ENCODE data around the gene CARD18. TPM values are rescaled to one million over a fixed set of nuclear protein-coding genes. Genes with fewer than 3 reads are reported as not detected.

Gene CARD18
- total and polyA plus RNA-seq, 7 experiments from 2014 or later: not detected

GRCh38 chr11:105142167-105142566 lies 2.6 kb upstream of the CARD18 start:
- ChIA-PET POLR2A (no interaction called here), CTCF (no interaction called here)
- intact Hi-C loops (cut with micrococcal nuclease): no loop called here
- DNase-seq: no peak
- Mint-ChIP-seq H3K4me3 (no peak overlapping the region), H3K4me1 (no peaks in the 10 kb centered on the region), H3K27me3 (peaks cover 0 to 9% (median 8%) of the 10 kb centered on the region in 5 donors), H3K9me3 (no peaks in the 10 kb centered on the region), H3K27ac (no peak overlapping the region), H3K36me3 (no peaks in the 10 kb centered on the region)
- H3K27me3 ChIP-seq (ENCODE audit: control insufficient read depth in 2 of 2, insufficient read depth in 2 of 2, low read length in 2 of 2): no peaks in the 10 kb centered on the region
- no peak overlapping the region for H3K27ac ChIP-seq (ENCODE audit: low read depth, low read length)
- H3K9me3 ChIP-seq (ENCODE audit: control insufficient read depth in 2 of 3, low read length in 3 of 3): no peaks in the 10 kb centered on the region
- no peaks in the 10 kb centered on the region for H3K4me1 ChIP-seq (ENCODE audit: control insufficient read depth in 2 of 2, insufficient read depth in 2 of 2, low read length in 2 of 2)
- no peak overlapping the region for H3K4me3 ChIP-seq (ENCODE audit: low read length)
- H3K36me3 ChIP-seq (ENCODE audit: control insufficient read depth in 2 of 3, insufficient read depth in 3 of 3, low read length in 3 of 3): no peaks in the 10 kb centered on the region
- ATAC-seq: no peak

GRCh38 chr11:105137286-105137685 lies 2.3 kb downstream of the CARD18 start:
- ChIA-PET POLR2A (no interaction called here), CTCF (no interaction called here)
- no peak overlapping the region for H3K4me3 ChIP-seq (ENCODE audit: low read length)
- Mint-ChIP-seq H3K9me3 (peaks cover 0 to 5% (median 2%) of the 10 kb centered on the region in 11 donors), H3K4me1 (no peaks in the 10 kb centered on the region), H3K27me3 (peaks cover 0 to 10% (median 4%) of the 10 kb centered on the region in 5 donors), H3K4me3 (no peak overlapping the region), H3K27ac (no peak overlapping the region), H3K36me3 (peaks cover 0 to 4% (median 0%) of the 10 kb centered on the region in 5 donors)
- H3K36me3 ChIP-seq (ENCODE audit: control insufficient read depth in 2 of 3, insufficient read depth in 3 of 3, low read length in 3 of 3): no peaks in the 10 kb centered on the region
- no peak for DNase-seq
- no peaks in the 10 kb centered on the region for H3K9me3 ChIP-seq (ENCODE audit: control insufficient read depth in 2 of 3, low read length in 3 of 3)
- H3K27me3 ChIP-seq (ENCODE audit: control insufficient read depth in 2 of 2, insufficient read depth in 2 of 2, low read length in 2 of 2): no peaks in the 10 kb centered on the region
- no peak for ATAC-seq
- intact Hi-C loops (cut with micrococcal nuclease): no loop called here
- H3K27ac ChIP-seq (ENCODE audit: low read depth, low read length): no peak overlapping the region
- no peaks in the 10 kb centered on the region for H3K4me1 ChIP-seq (ENCODE audit: control insufficient read depth in 2 of 2, insufficient read depth in 2 of 2, low read length in 2 of 2)

GRCh38 chr11:105135883-105136282 lies 3.7 kb downstream of the CARD18 start:
- no peak for ATAC-seq
- H3K36me3 ChIP-seq (ENCODE audit: control insufficient read depth in 2 of 3, insufficient read depth in 3 of 3, low read length in 3 of 3): no peaks in the 10 kb centered on the region
- H3K9me3 Mint-ChIP-seq: peaks cover 0 to 10% (median 3%) of the 10 kb centered on the region in 11 donors
- H3K36me3 Mint-ChIP-seq: peaks cover 0 to 4% (median 4%) of the 10 kb centered on the region in 5 donors
- H3K27ac Mint-ChIP-seq: no peak overlapping the region
- H3K27me3 ChIP-seq (ENCODE audit: control insufficient read depth in 2 of 2, insufficient read depth in 2 of 2, low read length in 2 of 2): no peaks in the 10 kb centered on the region
- no peak for DNase-seq
- intact Hi-C loops (cut with micrococcal nuclease): no loop called here
- no peak overlapping the region for H3K4me3 Mint-ChIP-seq
- peaks cover 0 to 10% (median 4%) of the 10 kb centered on the region in 5 donors for H3K27me3 Mint-ChIP-seq
- H3K9me3 ChIP-seq (ENCODE audit: control insufficient read depth in 2 of 3, low read length in 3 of 3): no peaks in the 10 kb centered on the region
- H3K4me1 ChIP-seq (ENCODE audit: control insufficient read depth in 2 of 2, insufficient read depth in 2 of 2, low read length in 2 of 2): no peaks in the 10 kb centered on the region
- CTCF ChIA-PET: no interaction called here
- no peak overlapping the region for H3K4me3 ChIP-seq (ENCODE audit: low read length)
- no peaks in the 10 kb centered on the region for H3K4me1 Mint-ChIP-seq
- H3K27ac ChIP-seq (ENCODE audit: low read depth, low read length): no peak overlapping the region
- POLR2A ChIA-PET: no interaction called here

GRCh38 chr11:105132716-105133511 lies 6.7 kb downstream of the CARD18 start:
- intact Hi-C loops (cut with micrococcal nuclease): no loop called here
- Mint-ChIP-seq H3K27me3 (peaks cover 0 to 10% (median 4%) of the 10 kb centered on the region in 5 donors), H3K4me1 (no peaks in the 10 kb centered on the region), H3K27ac (no peak overlapping the region), H3K4me3 (no peak overlapping the region), H3K9me3 (peaks cover 0 to 10% (median 3%) of the 10 kb centered on the region in 11 donors), H3K36me3 (peaks cover 0 to 5% (median 4%) of the 10 kb centered on the region in 5 donors)
- ChIA-PET CTCF (no interaction called here), POLR2A (no interaction called here)
- Histone ChIP-seq H3K4me1 (ENCODE audit: control insufficient read depth in 2 of 2, insufficient read depth in 2 of 2, low read length in 2 of 2) (no peaks in the 10 kb centered on the region), H3K4me3 (ENCODE audit: low read length) (no peak overlapping the region), H3K27me3 (ENCODE audit: control insufficient read depth in 2 of 2, insufficient read depth in 2 of 2, low read length in 2 of 2) (no peaks in the 10 kb centered on the region), H3K27ac (ENCODE audit: low read depth, low read length) (no peak overlapping the region), H3K36me3 (ENCODE audit: control insufficient read depth in 2 of 3, insufficient read depth in 3 of 3, low read length in 3 of 3) (no peaks in the 10 kb centered on the region), H3K9me3 (ENCODE audit: control insufficient read depth in 2 of 3, low read length in 3 of 3) (no peaks in the 10 kb centered on the region)
- no peak for ATAC-seq
- DNase-seq: no peak

- H3K9me3 Mint-ChIP-seq: peaks cover 0 to 7% (median 3%) of the 10 kb centered on the region in 11 donors
- intact Hi-C loops (cut with micrococcal nuclease): no loop called here
- H3K27ac Mint-ChIP-seq: no peak overlapping the region
- ATAC-seq: no peak
- DNase-seq: no peak
- H3K4me1 Mint-ChIP-seq: no peaks in the 10 kb centered on the region
- no peak overlapping the region for H3K4me3 Mint-ChIP-seq
- no peak overlapping the region for H3K4me3 ChIP-seq (ENCODE audit: low read length)
- no peak overlapping the region for H3K27ac ChIP-seq (ENCODE audit: low read depth, low read length)
- peaks cover 0 to 5% (median 0%) of the 10 kb centered on the region in 5 donors for H3K27me3 Mint-ChIP-seq
- H3K9me3 ChIP-seq (ENCODE audit: control insufficient read depth in 2 of 3, low read length in 3 of 3): no peaks in the 10 kb centered on the region
- H3K36me3 ChIP-seq (ENCODE audit: control insufficient read depth in 2 of 3, insufficient read depth in 3 of 3, low read length in 3 of 3): no peaks in the 10 kb centered on the region
- POLR2A ChIA-PET: no interaction called here
- CTCF ChIA-PET: no interaction called here
- no peaks in the 10 kb centered on the region for H3K4me1 ChIP-seq (ENCODE audit: control insufficient read depth in 2 of 2, insufficient read depth in 2 of 2, low read length in 2 of 2)
- no peaks in the 10 kb centered on the region for H3K27me3 ChIP-seq (ENCODE audit: control insufficient read depth in 2 of 2, insufficient read depth in 2 of 2, low read length in 2 of 2)
- H3K36me3 Mint-ChIP-seq: peaks cover 0 to 5% (median 0%) of the 10 kb centered on the region in 5 donors
Measured at GRCh38 chr11:105130189-105130813, 9.3 kb downstream of the CARD18 start.

GRCh38 chr11:105124756-105125155 lies 14.8 kb downstream of the CARD18 start:
- intact Hi-C loops (cut with micrococcal nuclease): loop anchor here in 1 of 2 donors (5.0 kb wide), 1 partner anchor 177 kb away; no protein-coding TSS in a partner anchor
- CTCF ChIA-PET: no interaction called here
- no peak for ATAC-seq

More at GRCh38 chr11:105124756-105125155, 14.8 kb downstream of the CARD18 start:
- H3K36me3 Mint-ChIP-seq: no peaks in the 10 kb centered on the region
- no peak overlapping the region for H3K27ac Mint-ChIP-seq
- Histone ChIP-seq H3K27ac (ENCODE audit: low read depth, low read length) (no peak overlapping the region), H3K4me3 (ENCODE audit: low read length) (no peak overlapping the region), H3K9me3 (ENCODE audit: control insufficient read depth in 2 of 3, low read length in 3 of 3) (no peaks in the 10 kb centered on the region), H3K27me3 (ENCODE audit: control insufficient read depth in 2 of 2, insufficient read depth in 2 of 2, low read length in 2 of 2) (no peaks in the 10 kb centered on the region), H3K4me1 (ENCODE audit: control insufficient read depth in 2 of 2, insufficient read depth in 2 of 2, low read length in 2 of 2) (no peaks in the 10 kb centered on the region), H3K36me3 (ENCODE audit: control insufficient read depth in 2 of 3, insufficient read depth in 3 of 3, low read length in 3 of 3) (no peaks in the 10 kb centered on the region)
- no peak for DNase-seq
- H3K27me3 Mint-ChIP-seq: peaks cover 0 to 12% (median 0%) of the 10 kb centered on the region in 5 donors
- POLR2A ChIA-PET: no interaction called here
- H3K4me1 Mint-ChIP-seq: no peaks in the 10 kb centered on the region
- H3K9me3 Mint-ChIP-seq: peaks cover 0 to 5% (median 0%) of the 10 kb centered on the region in 11 donors
- no peak overlapping the region for H3K4me3 Mint-ChIP-seq

Measured in naive thymus-derived CD4-positive, alpha-beta T cell (primary cell).